B cell (primary cell): ENCODE data around the gene SLC4A5. TPM values are rescaled to one million over a fixed set of nuclear protein-coding genes. Genes with fewer than 3 reads are reported as not detected.
"Not testable (repeated sequence)": the region's sequence is repeated elsewhere in the genome, so short reads cannot be mapped to it uniquely, and the experiment has no call there.

Experiments
- ATAC-seq: fragments of 200-7000 bp; cut with Tn5 transposase; one replicate; pipeline ENCODE4 v1.10.0; 2021; ENCODE audit warnings: low read depth, mild to moderate bottlenecking, moderate number of reproducible peaks, moderate library complexity
- CTCF ChIA-PET: fragments of 350-600 bp; sonication (Branson Sonifier 250); formaldehyde crosslinking; loops from one replicate; lab custom pipeline; 2021; ENCODE audit warnings: antibody characterized with exemption, inconsistent platforms; lab: Charles Lee
- POLR2A ChIA-PET: fragments of 350-600 bp; sonication (Branson Sonifier 250); formaldehyde crosslinking; loops from one replicate; lab custom pipeline; 2021; ENCODE audit warnings: antibody characterized with exemption; lab: Charles Lee
- DNase-seq: peaks from one replicate; pipeline ENCODE4 v3.0.0; 2013
- H2AFZ ChIP-seq: 2 replicates; pipeline ENCODE4 v1.6.1; 2012; ENCODE audit warnings: mild to moderate bottlenecking, low read depth, low read length; ENCODE audit not compliant: insufficient read depth, poor library complexity, severe bottlenecking
- H3K27ac ChIP-seq, 2 donors: 1 replicate in 1 of 2; 2 replicates in 1 of 2; pipeline ENCODE4 v1.5.1; 2012 to 2013; ENCODE audit warnings: low read length in 2 of 2, mild to moderate bottlenecking in 2 of 2, moderate library complexity in 1 of 2
- H3K27me3 ChIP-seq, 4 experiments: fragments of 200-600 bp in 1 of 4; sonication (generic) in 1 of 4; replicated peaks in 1 of 4; 1 replicate in 2 of 4; 2 replicates in 2 of 4; pipeline versions ENCODE4 v1.6.1 to v1.7.0; 2013 to 2016; ENCODE audit warnings: low read length in 3 of 4, mild to moderate bottlenecking in 2 of 4, mixed read lengths in 1 of 4, moderate library complexity in 1 of 4; ENCODE audit not compliant: insufficient read depth in 4 of 4, control insufficient read depth in 3 of 4; ENCODE audit errors: control extremely low read depth in 1 of 4
- H3K36me3 ChIP-seq, 2 experiments: replicated peaks in 1 of 2; 1 replicate in 1 of 2; 2 replicates in 1 of 2; pipeline versions ENCODE4 v1.6.1 to v1.7.1; 2013; ENCODE audit warnings: low read length in 1 of 2; ENCODE audit not compliant: insufficient read depth in 2 of 2, control insufficient read depth in 1 of 2; ENCODE audit errors: control extremely low read depth in 1 of 2, extremely low read depth in 1 of 2
- H3K4me1 ChIP-seq, 2 donors: fragments of 200-600 bp in 1 of 2; sonication (generic) in 1 of 2; 1 replicate in 1 of 2; 2 replicates in 1 of 2; pipeline versions ENCODE4 v1.5.1 to v1.6.1; 2013 to 2017; ENCODE audit warnings: low read length in 2 of 2; ENCODE audit not compliant: control insufficient read depth in 2 of 2, insufficient read depth in 2 of 2
- H3K4me2 ChIP-seq: replicated peaks from 2 replicates; pipeline ENCODE3; 2012; ENCODE audit warnings: mild to moderate bottlenecking, low read depth, low read length; ENCODE audit not compliant: poor library complexity, severe bottlenecking
- H3K4me3 ChIP-seq, 5 experiments: fragments of 200-600 bp in 1 of 5; sonication (generic) in 1 of 5; 1 replicate in 3 of 5; 2 replicates in 2 of 5; pipeline versions ENCODE4 v1.5.1 to v1.7.0; 2011 to 2016; ENCODE audit warnings: low read length in 4 of 5, mild to moderate bottlenecking in 4 of 5, low read depth in 2 of 5, control low read depth in 1 of 5, moderate library complexity in 1 of 5; ENCODE audit not compliant: insufficient read depth in 1 of 5; ENCODE audit errors: control extremely low read depth in 1 of 5, extremely low read depth in 1 of 5
- H3K79me2 ChIP-seq: fragments of 200-600 bp; sonication (generic); one replicate; pipeline ENCODE4 v1.6.0; 2016; ENCODE audit warnings: low read length; ENCODE audit not compliant: control insufficient read depth, insufficient read depth
- H3K9ac ChIP-seq: fragments of 200-600 bp; sonication (generic); 2 replicates; pipeline ENCODE4 v1.6.1; 2017; ENCODE audit warnings: mild to moderate bottlenecking, low read length, moderate library complexity
- H3K9me3 ChIP-seq, 3 donors: one replicate each; pipeline versions ENCODE4 v1.6.1 to v1.7.1; 2013; ENCODE audit warnings: low read length in 2 of 3; ENCODE audit not compliant: control insufficient read depth in 2 of 3, insufficient read depth in 1 of 3; ENCODE audit errors: control extremely low read depth in 1 of 3
- H4K20me1 ChIP-seq: 2 replicates; pipeline ENCODE4 v1.6.0; 2012; ENCODE audit warnings: mild to moderate bottlenecking, low read length; ENCODE audit not compliant: insufficient read depth, control insufficient read depth, poor library complexity, severe bottlenecking
- H3K27ac Mint-ChIP-seq: one replicate; pipeline ENCODE4 v1.8.0; 2021; ENCODE audit warnings: mixed read lengths
- H3K27me3 Mint-ChIP-seq: one replicate; pipeline ENCODE4 v1.8.0; 2021; ENCODE audit warnings: mixed read lengths
- H3K4me1 Mint-ChIP-seq: one replicate; pipeline ENCODE4 v1.8.0; 2021; ENCODE audit warnings: mixed read lengths
- H3K4me3 Mint-ChIP-seq: one replicate; pipeline ENCODE4 v1.8.0; 2021; ENCODE audit warnings: mixed read lengths
- H3K9me3 Mint-ChIP-seq: one replicate; pipeline ENCODE4 v1.8.0; 2022; ENCODE audit warnings: mixed read lengths; ENCODE audit not compliant: insufficient read depth
- CTCF ChIP-seq: fragments of 200-600 bp; IDR thresholded peaks from one replicate; pipeline ENCODE4 v1.8.0; 2022; ENCODE audit warnings: antibody characterized with exemption, mild to moderate bottlenecking
- EZH2 ChIP-seq: IDR thresholded peaks from 2 replicates; pipeline ENCODE4 v1.6.1; 2012; ENCODE audit warnings: borderline replicate concordance, low read depth, mild to moderate bottlenecking, moderate library complexity, low read length; ENCODE audit not compliant: insufficient read depth, poor library complexity, severe bottlenecking
- WGBS: methylation state at CpG from one replicate; pipeline ENCODE4 v1.1.5; 2013; ENCODE audit warnings: missing lambda C conversion rate; ENCODE audit not compliant: insufficient coverage; 5-methylcytosine and 5-hydroxymethylcytosine counted together
- intact Hi-C: fragments of 100-400 bp; cut with micrococcal nuclease; formaldehyde crosslinking; loops from one replicate; pipeline ENCODE4 v1.10.0; 2022
- polyA plus RNA-seq: library from polyadenylated mRNA; depleted of rRNA; stranded (reverse); fragments of >200 nt; gene quantifications from 2 replicates; pipeline ENCODE4 v1.2.3, GENCODE V29; 2012
- total RNA-seq, 2 donors: library from RNA; stranded (reverse); fragments of 120-200 nt in 1 of 2; gene quantifications; 1 replicate in 1 of 2; 2 replicates in 1 of 2; pipeline versions ENCODE4 v1.2.3 to v1.2.4, GENCODE V29; 2013 to 2022

The SLC4A5 gene
- total and polyA plus RNA-seq, 2 donors (not counting 1 experiment from before 2014, with no cell fraction given), result 3.3 to 9.7 TPM

- no peak overlapping the region for H3K27ac ChIP-seq
- H3K9me3 ChIP-seq, result no peaks in the 10 kb centered on the region
- no peak for TF ChIP-seq EZH2
- no peak for TF ChIP-seq CTCF
- Mint-ChIP-seq H3K9me3 (no peaks in the 10 kb centered on the region), H3K27ac (no peak overlapping the region), H3K4me1 (no peaks in the 10 kb centered on the region), H3K4me3 (no peak overlapping the region), H3K27me3 (no peaks in the 10 kb centered on the region)
- WGBS, result no CpG with 5 or more reads among the region's 1 CpG
- ChIA-PET POLR2A (no interaction called here), CTCF (interaction anchor here (1.0 kb wide), 1 partner anchor 13 kb away, joined by 4 read pairs; no protein-coding TSS in a partner anchor)
- H3K27me3 ChIP-seq, result no peaks in the 10 kb centered on the region
- no peak overlapping the region for H2AFZ ChIP-seq
- H3K36me3 ChIP-seq, result no peaks in the 10 kb centered on the region
- DNase-seq, result no peak
- no peaks in the 10 kb centered on the region for H3K4me1 ChIP-seq
- H3K4me2 ChIP-seq, result no peak overlapping the region
- no peak overlapping the region for H3K9ac ChIP-seq
- no peak for ATAC-seq
- no peak overlapping the region for H3K4me3 ChIP-seq
- no peaks in the 10 kb centered on the region for H4K20me1 ChIP-seq
- intact Hi-C loops, result no loop called here
- no peaks in the 10 kb centered on the region for H3K79me2 ChIP-seq
Observed at GRCh38 chr2:74347303-74347702, 4.1 kb upstream of the SLC4A5 start.

GRCh38 chr2:74345272-74345943 lies 2.2 kb upstream of the SLC4A5 start:
- Mint-ChIP-seq H3K4me3 (no peak overlapping the region), H3K27me3 (peaks cover 1% of the 10 kb centered on the region), H3K4me1 (no peaks in the 10 kb centered on the region), H3K9me3 (no peaks in the 10 kb centered on the region), H3K27ac (no peak overlapping the region)
- Histone ChIP-seq H4K20me1 (no peaks in the 10 kb centered on the region), H3K79me2 (no peaks in the 10 kb centered on the region), H3K4me1 (no peaks in the 10 kb centered on the region), H3K36me3 (no peaks in the 10 kb centered on the region), H3K27ac (no peak overlapping the region), H3K27me3 (no peaks in the 10 kb centered on the region), H3K4me2 (no peak overlapping the region), H2AFZ (no peak overlapping the region), H3K9me3 (no peaks in the 10 kb centered on the region), H3K4me3 (no peak overlapping the region), H3K9ac (no peak overlapping the region)
- 96% methylated on average over 3 of the region's 8 CpGs for WGBS
- no peak for TF ChIP-seq CTCF
- TF ChIP-seq EZH2, result no peak
- intact Hi-C loops, result no loop called here
- CTCF ChIA-PET, result interaction anchor here (0.7 to 2.3 kb wide), 2 partner anchors 10 to 1055 kb away, joined by 5 to 9 read pairs; no protein-coding TSS in a partner anchor
- POLR2A ChIA-PET, result no interaction called here
- DNase-seq (no peak), ATAC-seq (no peak)

GRCh38 chr2:74336227-74336626 lies 7.0 kb downstream of the SLC4A5 start:
- H3K4me2 ChIP-seq, H3K27me3 Mint-ChIP-seq, H3K9ac ChIP-seq, H3K9me3 Mint-ChIP-seq, H2AFZ ChIP-seq, H3K9me3 ChIP-seq, H3K4me1 ChIP-seq, H3K79me2 ChIP-seq, ATAC-seq, H4K20me1 ChIP-seq, intact Hi-C loops, H3K27ac Mint-ChIP-seq, H3K4me3 ChIP-seq, H3K27me3 ChIP-seq, H3K36me3 ChIP-seq, DNase-seq, H3K27ac ChIP-seq, POLR2A ChIA-PET, H3K4me1 Mint-ChIP-seq, H3K4me3 Mint-ChIP-seq: not testable (repeated sequence)
- CTCF ChIA-PET, result interaction anchor here (0.6 to 7.1 kb wide), 12 partner anchors 8 to 517 kb away, joined by 3 to 191 read pairs (median 9); partner anchors contain the start of genes BOLA3 and STAMBP
- WGBS, result no CpG with 5 or more reads among the region's 2 CpGs
